Natural killer cell (primary cell): ENCODE data around the gene CDH19. TPM values are rescaled to one million over a fixed set of nuclear protein-coding genes. Genes with fewer than 3 reads are reported as not detected.

Experiments
- ATAC-seq, 3 donors: fragments of 150-1000 bp in 2 of 3; fragments of 200-7000 bp in 1 of 3; cut with Tn5 transposase; 1 replicate in 1 of 3; 2 replicates in 2 of 3; pipeline ENCODE4 v1.10.0; 2021; ENCODE audit warnings: mild to moderate bottlenecking in 2 of 3, moderate library complexity in 2 of 3
- DNase-seq, 2 donors: peaks; one replicate each; pipeline versions ENCODE4 v3.0.0 to v3.0.0-alpha.2; 2013 to 2021; ENCODE audit warnings: mixed read lengths in 1 of 2
- H3K27ac ChIP-seq: one replicate; pipeline ENCODE4 v1.5.1; 2013; ENCODE audit warnings: mild to moderate bottlenecking, low read length
- H3K27me3 ChIP-seq: one replicate; pipeline ENCODE4 v1.6.1; 2013; ENCODE audit warnings: low read length; ENCODE audit not compliant: control insufficient read depth, insufficient read depth
- H3K36me3 ChIP-seq: one replicate; pipeline ENCODE4 v1.6.1; 2013; ENCODE audit warnings: low read length; ENCODE audit not compliant: control insufficient read depth, insufficient read depth
- H3K4me1 ChIP-seq: one replicate; pipeline ENCODE4 v1.6.1; 2013; ENCODE audit warnings: low read length; ENCODE audit not compliant: control insufficient read depth, insufficient read depth
- H3K4me3 ChIP-seq: one replicate; pipeline ENCODE4 v1.5.1; 2013; ENCODE audit warnings: low read length
- H3K9me3 ChIP-seq: one replicate; pipeline ENCODE4 v1.6.1; 2013; ENCODE audit warnings: low read length; ENCODE audit not compliant: control insufficient read depth, insufficient read depth
- H3K27ac Mint-ChIP-seq, 2 donors: one replicate each; pipeline ENCODE4 v1.8.0; 2022; ENCODE audit warnings: mild to moderate bottlenecking in 2 of 2, mixed read lengths in 2 of 2, moderate library complexity in 1 of 2
- H3K27me3 Mint-ChIP-seq, 2 donors: one replicate each; pipeline ENCODE4 v1.8.0; 2022; ENCODE audit warnings: low read depth in 2 of 2, mixed read lengths in 2 of 2
- H3K36me3 Mint-ChIP-seq: one replicate; pipeline ENCODE4 v1.8.0; 2022; ENCODE audit warnings: mixed read lengths
- H3K4me1 Mint-ChIP-seq, 2 donors: one replicate each; pipeline ENCODE4 v1.8.0; 2022; ENCODE audit warnings: mixed read lengths in 2 of 2
- H3K4me3 Mint-ChIP-seq: one replicate; pipeline ENCODE4 v1.8.0; 2022; ENCODE audit warnings: mild to moderate bottlenecking, moderate library complexity, mixed read lengths
- H3K9me3 Mint-ChIP-seq, 2 donors: one replicate each; pipeline ENCODE4 v1.8.0; 2022; ENCODE audit warnings: mixed read lengths in 2 of 2
- CTCF ChIP-seq: fragments of 200-600 bp; IDR thresholded peaks from one replicate; pipeline ENCODE4 v1.8.0; 2022; ENCODE audit warnings: antibody characterized with exemption
- WGBS: methylation state at CpG from one replicate; pipeline ENCODE4 v1.1.7; 2013; ENCODE audit warnings: missing lambda C conversion rate; ENCODE audit not compliant: insufficient coverage; 5-methylcytosine and 5-hydroxymethylcytosine counted together
- intact Hi-C: fragments of 100-400 bp; cut with micrococcal nuclease; formaldehyde crosslinking; loops from one replicate; pipeline ENCODE4 v1.14.2; 2022
- total RNA-seq, 4 donors: library from RNA; stranded (reverse); fragments of 120-200 nt in 1 of 4; gene quantifications; one replicate each; pipeline versions ENCODE4 v1.2.3 to v1.2.4, GENCODE V29; 2013 to 2022

Gene CDH19
- total RNA-seq, 3 donors from 2014 or later (not counting 1 experiment from before 2014, with no cell fraction given) = not detected

DNA sequence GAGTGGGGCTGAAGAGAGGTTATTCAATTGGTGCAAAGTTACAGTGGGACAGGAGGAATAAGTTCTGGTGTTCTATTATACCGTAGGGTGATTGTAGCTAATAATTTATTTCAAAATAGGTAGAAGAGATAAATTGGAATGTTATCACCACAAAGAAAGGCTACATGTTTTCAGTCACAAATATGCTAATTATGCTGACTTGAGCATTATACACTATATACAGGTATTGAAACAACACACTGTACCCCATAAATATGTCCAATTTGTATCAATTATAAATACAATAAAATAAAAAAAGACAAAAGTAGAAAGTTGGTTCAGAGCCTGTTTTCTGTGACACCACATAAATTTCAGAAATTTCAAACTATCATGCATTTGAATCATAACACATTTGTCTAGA is 97.7 kb downstream of the CDH19 start:
- H3K27me3 ChIP-seq = no peaks in the 10 kb centered on the region
- peaks cover 3% of the 10 kb centered on the region for H3K9me3 ChIP-seq
- no peak for TF ChIP-seq CTCF
- no peaks in the 10 kb centered on the region for H3K4me1 ChIP-seq
- ATAC-seq (no peak), DNase-seq (no peak)
- H3K27ac ChIP-seq = no peak overlapping the region
- H3K9me3 Mint-ChIP-seq = peaks cover 12 to 14% of the 10 kb centered on the region in 2 donors
- no peak overlapping the region for H3K4me3 Mint-ChIP-seq
- no peaks in the 10 kb centered on the region for H3K36me3 Mint-ChIP-seq
- no peaks in the 10 kb centered on the region for H3K27me3 Mint-ChIP-seq
- intact Hi-C loops = no loop called here
- H3K4me1 Mint-ChIP-seq = no peaks in the 10 kb centered on the region
- WGBS = no CpG with 5 or more reads among the region's 1 CpG
- no peak overlapping the region for H3K27ac Mint-ChIP-seq
- no peaks in the 10 kb centered on the region for H3K36me3 ChIP-seq
- H3K4me3 ChIP-seq = no peak overlapping the region

GRCh38 chr18:66497351-66497750 is 106.5 kb downstream of the CDH19 start:
- no peak overlapping the region for H3K27ac Mint-ChIP-seq
- intact Hi-C loops = no loop called here
- H3K27me3 Mint-ChIP-seq = no peaks in the 10 kb centered on the region
- Histone ChIP-seq H3K36me3 (no peaks in the 10 kb centered on the region), H3K27ac (no peak overlapping the region), H3K27me3 (no peaks in the 10 kb centered on the region), H3K4me1 (no peaks in the 10 kb centered on the region), H3K9me3 (no peaks in the 10 kb centered on the region), H3K4me3 (no peak overlapping the region)
- no peak for DNase-seq
- H3K36me3 Mint-ChIP-seq = no peaks in the 10 kb centered on the region
- no peak for TF ChIP-seq CTCF
- ATAC-seq = no peak
- H3K4me1 Mint-ChIP-seq = no peaks in the 10 kb centered on the region
- peaks cover 6 to 11% of the 10 kb centered on the region in 2 donors for H3K9me3 Mint-ChIP-seq
- 85% methylated on average over 6 of the region's 6 CpGs for WGBS
- no peak overlapping the region for H3K4me3 Mint-ChIP-seq

- H3K4me1 ChIP-seq = no peaks in the 10 kb centered on the region
- WGBS = 32% methylated on average over 3 of the region's 3 CpGs
Measured at GRCh38 chr18:66495844-66496243, 108.0 kb downstream of the CDH19 start.

More at GRCh38 chr18:66495844-66496243, 108.0 kb downstream of the CDH19 start:
- no peak overlapping the region for H3K27ac Mint-ChIP-seq
- Histone ChIP-seq H3K27ac (no peak overlapping the region), H3K4me3 (no peak overlapping the region), H3K9me3 (no peaks in the 10 kb centered on the region), H3K36me3 (no peaks in the 10 kb centered on the region), H3K27me3 (no peaks in the 10 kb centered on the region)
- H3K4me1 Mint-ChIP-seq = no peaks in the 10 kb centered on the region
- no peaks in the 10 kb centered on the region for H3K36me3 Mint-ChIP-seq
- DNase-seq (no peak), ATAC-seq (no peak)
- TF ChIP-seq CTCF = no peak
- H3K9me3 Mint-ChIP-seq = peaks cover 2 to 7% of the 10 kb centered on the region in 2 donors
- H3K4me3 Mint-ChIP-seq = no peak overlapping the region
- intact Hi-C loops = no loop called here
- no peaks in the 10 kb centered on the region for H3K27me3 Mint-ChIP-seq
